SK-N-SH treated with all-trans-retinoic acid at 6 μM for 48 hours (cell line): ENCODE measurements around the gene MYCBP2.

Experiments
- ATAC-seq: fragments of 200-7000 bp; cut with Tn5 transposase; 3 replicates; pipeline ENCODE4 v1.9.1; 2020; ENCODE audit warnings: mild to moderate bottlenecking, moderate library complexity
- ARNTL ChIP-seq: fragments of 450-650 bp; formaldehyde crosslinking; IDR thresholded peaks from 2 replicates; pipeline ENCODE4 v1.5.0; 2020; ENCODE audit warnings: low read depth, mild to moderate bottlenecking, moderate library complexity, borderline replicate concordance
- BACH2 ChIP-seq: fragments of 250-450 bp; sonication (Bioruptor Pico); IDR thresholded peaks from 2 replicates; pipeline ENCODE4 v1.9.0; 2021; ENCODE audit warnings: mild to moderate bottlenecking, borderline replicate concordance
- CSDC2 ChIP-seq: fragments of 250-450 bp; sonication (Bioruptor Pico); IDR thresholded peaks from 2 replicates; pipeline ENCODE4 v1.5.0; 2020; ENCODE audit warnings: mild to moderate bottlenecking, moderate library complexity
- CSRNP3 ChIP-seq: fragments of 250-450 bp; sonication (Bioruptor Pico); IDR thresholded peaks from 2 replicates; pipeline ENCODE4 v1.5.1; 2021; ENCODE audit warnings: mild to moderate bottlenecking, moderate library complexity
- ESRRG ChIP-seq: fragments of 250-450 bp; sonication (Bioruptor Pico); IDR thresholded peaks from 2 replicates; pipeline ENCODE4 v1.6.1; 2021; ENCODE audit warnings: mild to moderate bottlenecking
- GLIS3 ChIP-seq: fragments of 250-450 bp; sonication (Bioruptor Pico); IDR thresholded peaks from 2 replicates; pipeline ENCODE4 v1.5.0; 2020; ENCODE audit warnings: mild to moderate bottlenecking, moderate library complexity
- ISL1 ChIP-seq: fragments of 250-450 bp; sonication (Bioruptor Pico); IDR thresholded peaks from 2 replicates; pipeline ENCODE4 v2.1.2; 2022; ENCODE audit warnings: mild to moderate bottlenecking, moderate library complexity
- OSR1 ChIP-seq: fragments of 250-450 bp; sonication (Bioruptor Pico); IDR thresholded peaks from 2 replicates; pipeline ENCODE4 v1.8.0; 2022; ENCODE audit warnings: moderate library complexity, mild to moderate bottlenecking, inconsistent platforms
- RARB ChIP-seq: fragments of 250-450 bp; sonication (Bioruptor Pico); IDR thresholded peaks from 2 replicates; pipeline ENCODE4 v1.8.0; 2021; ENCODE audit warnings: mild to moderate bottlenecking, moderate library complexity
- SNAI2 ChIP-seq: fragments of 250-450 bp; sonication (Bioruptor Pico); IDR thresholded peaks from 2 replicates; pipeline ENCODE4 v1.5.0; 2020; ENCODE audit warnings: mild to moderate bottlenecking, moderate library complexity
- TCF4 ChIP-seq: fragments of 250-450 bp; sonication (Bioruptor Pico); IDR thresholded peaks from 2 replicates; pipeline ENCODE4 v1.8.0; 2021; ENCODE audit warnings: mild to moderate bottlenecking, moderate library complexity, borderline replicate concordance
- TOX ChIP-seq: fragments of 250-450 bp; sonication (Bioruptor Pico); IDR thresholded peaks from 2 replicates; pipeline ENCODE4 v1.8.0; 2021; ENCODE audit warnings: mild to moderate bottlenecking, moderate library complexity, borderline replicate concordance
- ZC3H10 ChIP-seq: fragments of 250-450 bp; sonication (Bioruptor Pico); IDR thresholded peaks from 2 replicates; pipeline ENCODE4 v1.5.1; 2021; ENCODE audit warnings: mild to moderate bottlenecking, moderate library complexity
- ZFP3 ChIP-seq: fragments of 250-450 bp; sonication (Bioruptor Pico); IDR thresholded peaks from 2 replicates; pipeline ENCODE4 v1.5.0; 2020; ENCODE audit warnings: mild to moderate bottlenecking, moderate library complexity
- ZFP30 ChIP-seq: fragments of 450-650 bp; formaldehyde crosslinking; IDR thresholded peaks from 2 replicates; pipeline ENCODE4 v1.5.0; 2022; ENCODE audit warnings: mild to moderate bottlenecking, moderate library complexity
- ZNF565 ChIP-seq: fragments of 450-650 bp; formaldehyde crosslinking; conservative IDR thresholded peaks from 2 replicates; pipeline ENCODE4 v1.5.0; 2020; ENCODE audit warnings: low read depth, mild to moderate bottlenecking, moderate library complexity
- ZNF70 ChIP-seq: fragments of 450-650 bp; formaldehyde crosslinking; IDR thresholded peaks from 2 replicates; pipeline ENCODE4 v1.5.0; 2020; ENCODE audit warnings: mild to moderate bottlenecking, moderate library complexity
- ZNF8 ChIP-seq: fragments of 450-650 bp; formaldehyde crosslinking; IDR thresholded peaks from 2 replicates; pipeline ENCODE4 v1.5.0; 2020; ENCODE audit warnings: mild to moderate bottlenecking, moderate library complexity
- TF ChIP-seq, protein P1 (sequence below): fragments of 250-450 bp; sonication (Bioruptor Pico); IDR thresholded peaks from 2 replicates; pipeline ENCODE4 v1.5.1; 2020; ENCODE audit warnings: low read depth, mild to moderate bottlenecking, moderate library complexity
- TF ChIP-seq, protein P2 (sequence below): fragments of 250-450 bp; sonication (Bioruptor Pico); IDR thresholded peaks from 2 replicates; pipeline ENCODE4 v1.8.0; 2021; ENCODE audit warnings: low read depth, mild to moderate bottlenecking, moderate library complexity, borderline replicate concordance
- TF ChIP-seq, protein P3 (sequence below): fragments of 250-450 bp; sonication (Bioruptor Pico); IDR thresholded peaks from 2 replicates; pipeline ENCODE4 v1.8.0; 2020; ENCODE audit warnings: mild to moderate bottlenecking, moderate library complexity, borderline replicate concordance
- TF ChIP-seq, protein P4 (sequence below): fragments of 250-450 bp; sonication (Bioruptor Pico); IDR thresholded peaks from 2 replicates; pipeline ENCODE4 v1.5.0; 2020; ENCODE audit warnings: mild to moderate bottlenecking, moderate library complexity

MYCBP2 gene

GRCh38 chr13:77338329-77338728, 11.4 kb upstream of the MYCBP2 start:
- TF ChIP-seq, protein P1, sequence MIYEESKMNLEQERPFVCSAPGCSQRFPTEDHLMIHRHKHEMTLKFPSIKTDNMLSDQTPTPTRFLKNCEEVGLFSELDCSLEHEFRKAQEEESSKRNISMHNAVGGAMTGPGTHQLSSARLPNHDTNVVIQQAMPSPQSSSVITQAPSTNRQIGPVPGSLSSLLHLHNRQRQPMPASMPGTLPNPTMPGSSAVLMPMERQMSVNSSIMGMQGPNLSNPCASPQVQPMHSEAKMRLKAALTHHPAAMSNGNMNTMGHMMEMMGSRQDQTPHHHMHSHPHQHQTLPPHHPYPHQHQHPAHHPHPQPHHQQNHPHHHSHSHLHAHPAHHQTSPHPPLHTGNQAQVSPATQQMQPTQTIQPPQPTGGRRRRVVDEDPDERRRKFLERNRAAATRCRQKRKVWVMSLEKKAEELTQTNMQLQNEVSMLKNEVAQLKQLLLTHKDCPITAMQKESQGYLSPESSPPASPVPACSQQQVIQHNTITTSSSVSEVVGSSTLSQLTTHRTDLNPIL = no peak
- TF ChIP-seq ZNF8 (no peak), ISL1 (CRISPR knock-in tag) (no peak), RARB (CRISPR knock-in tag) (no peak), TCF4 (CRISPR knock-in tag) (no peak), CSRNP3 (no peak), ZC3H10 (no peak), ESRRG (CRISPR knock-in tag) (no peak), TOX (no peak), CSDC2 (CRISPR knock-in tag) (no peak), BACH2 (CRISPR knock-in tag) (no peak), SNAI2 (CRISPR knock-in tag) (no peak), OSR1 (no peak), ZFP30 (CRISPR knock-in tag) (no peak)
- TF ChIP-seq, protein P2, sequence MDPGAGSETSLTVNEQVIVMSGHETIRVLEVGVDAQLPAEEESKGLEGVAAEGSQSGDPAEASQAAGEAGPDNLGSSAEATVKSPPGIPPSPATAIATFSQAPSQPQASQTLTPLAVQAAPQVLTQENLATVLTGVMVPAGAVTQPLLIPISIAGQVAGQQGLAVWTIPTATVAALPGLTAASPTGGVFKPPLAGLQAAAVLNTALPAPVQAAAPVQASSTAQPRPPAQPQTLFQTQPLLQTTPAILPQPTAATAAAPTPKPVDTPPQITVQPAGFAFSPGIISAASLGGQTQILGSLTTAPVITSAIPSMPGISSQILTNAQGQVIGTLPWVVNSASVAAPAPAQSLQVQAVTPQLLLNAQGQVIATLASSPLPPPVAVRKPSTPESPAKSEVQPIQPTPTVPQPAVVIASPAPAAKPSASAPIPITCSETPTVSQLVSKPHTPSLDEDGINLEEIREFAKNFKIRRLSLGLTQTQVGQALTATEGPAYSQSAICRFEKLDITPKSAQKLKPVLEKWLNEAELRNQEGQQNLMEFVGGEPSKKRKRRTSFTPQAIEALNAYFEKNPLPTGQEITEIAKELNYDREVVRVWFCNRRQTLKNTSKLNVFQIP = no peak
- TF ChIP-seq, protein P3, sequence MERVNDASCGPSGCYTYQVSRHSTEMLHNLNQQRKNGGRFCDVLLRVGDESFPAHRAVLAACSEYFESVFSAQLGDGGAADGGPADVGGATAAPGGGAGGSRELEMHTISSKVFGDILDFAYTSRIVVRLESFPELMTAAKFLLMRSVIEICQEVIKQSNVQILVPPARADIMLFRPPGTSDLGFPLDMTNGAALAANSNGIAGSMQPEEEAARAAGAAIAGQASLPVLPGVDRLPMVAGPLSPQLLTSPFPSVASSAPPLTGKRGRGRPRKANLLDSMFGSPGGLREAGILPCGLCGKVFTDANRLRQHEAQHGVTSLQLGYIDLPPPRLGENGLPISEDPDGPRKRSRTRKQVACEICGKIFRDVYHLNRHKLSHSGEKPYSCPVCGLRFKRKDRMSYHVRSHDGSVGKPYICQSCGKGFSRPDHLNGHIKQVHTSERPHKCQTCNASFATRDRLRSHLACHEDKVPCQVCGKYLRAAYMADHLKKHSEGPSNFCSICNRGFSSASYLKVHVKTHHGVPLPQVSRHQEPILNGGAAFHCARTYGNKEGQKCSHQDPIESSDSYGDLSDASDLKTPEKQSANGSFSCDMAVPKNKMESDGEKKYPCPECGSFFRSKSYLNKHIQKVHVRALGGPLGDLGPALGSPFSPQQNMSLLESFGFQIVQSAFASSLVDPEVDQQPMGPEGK (CRISPR knock-in tag) = no peak
- ATAC-seq = no peak

GRCh38 chr13:77337159-77337558, 10.3 kb upstream of the MYCBP2 start:
- no peak for ATAC-seq
- TF ChIP-seq ZNF565 (CRISPR knock-in tag) = no peak
- no peak for TF ChIP-seq ISL1 (CRISPR knock-in tag)
- TF ChIP-seq, protein P1 = no peak
- no peak for TF ChIP-seq ZFP30 (CRISPR knock-in tag)
- TF ChIP-seq OSR1 = no peak
- TF ChIP-seq, protein P2 = no peak
- TF ChIP-seq ESRRG (CRISPR knock-in tag) = no peak
- TF ChIP-seq RARB (CRISPR knock-in tag) = no peak
- TF ChIP-seq CSRNP3 = no peak
- no peak for TF ChIP-seq CSDC2 (CRISPR knock-in tag)
- TF ChIP-seq TOX = no peak
- no peak for TF ChIP-seq ZC3H10
- no peak for TF ChIP-seq ZNF70
- TF ChIP-seq SNAI2 (CRISPR knock-in tag) = no peak
- TF ChIP-seq, protein P4, sequence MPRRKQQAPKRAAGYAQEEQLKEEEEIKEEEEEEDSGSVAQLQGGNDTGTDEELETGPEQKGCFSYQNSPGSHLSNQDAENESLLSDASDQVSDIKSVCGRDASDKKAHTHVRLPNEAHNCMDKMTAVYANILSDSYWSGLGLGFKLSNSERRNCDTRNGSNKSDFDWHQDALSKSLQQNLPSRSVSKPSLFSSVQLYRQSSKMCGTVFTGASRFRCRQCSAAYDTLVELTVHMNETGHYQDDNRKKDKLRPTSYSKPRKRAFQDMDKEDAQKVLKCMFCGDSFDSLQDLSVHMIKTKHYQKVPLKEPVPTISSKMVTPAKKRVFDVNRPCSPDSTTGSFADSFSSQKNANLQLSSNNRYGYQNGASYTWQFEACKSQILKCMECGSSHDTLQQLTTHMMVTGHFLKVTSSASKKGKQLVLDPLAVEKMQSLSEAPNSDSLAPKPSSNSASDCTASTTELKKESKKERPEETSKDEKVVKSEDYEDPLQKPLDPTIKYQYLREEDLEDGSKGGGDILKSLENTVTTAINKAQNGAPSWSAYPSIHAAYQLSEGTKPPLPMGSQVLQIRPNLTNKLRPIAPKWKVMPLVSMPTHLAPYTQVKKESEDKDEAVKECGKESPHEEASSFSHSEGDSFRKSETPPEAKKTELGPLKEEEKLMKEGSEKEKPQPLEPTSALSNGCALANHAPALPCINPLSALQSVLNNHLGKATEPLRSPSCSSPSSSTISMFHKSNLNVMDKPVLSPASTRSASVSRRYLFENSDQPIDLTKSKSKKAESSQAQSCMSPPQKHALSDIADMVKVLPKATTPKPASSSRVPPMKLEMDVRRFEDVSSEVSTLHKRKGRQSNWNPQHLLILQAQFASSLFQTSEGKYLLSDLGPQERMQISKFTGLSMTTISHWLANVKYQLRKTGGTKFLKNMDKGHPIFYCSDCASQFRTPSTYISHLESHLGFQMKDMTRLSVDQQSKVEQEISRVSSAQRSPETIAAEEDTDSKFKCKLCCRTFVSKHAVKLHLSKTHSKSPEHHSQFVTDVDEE (CRISPR knock-in tag) = no peak
- no peak for TF ChIP-seq ARNTL (CRISPR knock-in tag)
- TF ChIP-seq, protein P3 (CRISPR knock-in tag) = no peak
- no peak for TF ChIP-seq ZFP3 (CRISPR knock-in tag)
- TF ChIP-seq GLIS3 (CRISPR knock-in tag) = no peak
